KOPT-K1 (cell line): ENCODE data around the gene SBF2.
"Not testable (repeated sequence)": the region's sequence is repeated elsewhere in the genome, so short reads cannot be mapped to it uniquely, and the experiment has no call there.

Experiments
- H3K27ac ChIP-seq: fragments of 200-600 bp; sonication (generic); 2 replicates; pipeline ENCODE4 v1.5.1; 2016; ENCODE audit warnings: antibody characterized with exemption, mild to moderate bottlenecking, low read depth, low read length; ENCODE audit not compliant: poor library complexity, severe bottlenecking
- H3K36me3 ChIP-seq: fragments of 200-600 bp; sonication (generic); 2 replicates; pipeline ENCODE4 v1.5.1; 2017; ENCODE audit warnings: antibody characterized with exemption, mild to moderate bottlenecking, low read length, moderate library complexity; ENCODE audit not compliant: insufficient read depth
- H3K9me3 ChIP-seq: fragments of 200-600 bp; sonication (generic); 2 replicates; pipeline ENCODE4 v1.5.1; 2017; ENCODE audit warnings: antibody characterized with exemption, low read length, mild to moderate bottlenecking; ENCODE audit not compliant: insufficient read depth, poor library complexity, severe bottlenecking

Gene SBF2

DNA sequence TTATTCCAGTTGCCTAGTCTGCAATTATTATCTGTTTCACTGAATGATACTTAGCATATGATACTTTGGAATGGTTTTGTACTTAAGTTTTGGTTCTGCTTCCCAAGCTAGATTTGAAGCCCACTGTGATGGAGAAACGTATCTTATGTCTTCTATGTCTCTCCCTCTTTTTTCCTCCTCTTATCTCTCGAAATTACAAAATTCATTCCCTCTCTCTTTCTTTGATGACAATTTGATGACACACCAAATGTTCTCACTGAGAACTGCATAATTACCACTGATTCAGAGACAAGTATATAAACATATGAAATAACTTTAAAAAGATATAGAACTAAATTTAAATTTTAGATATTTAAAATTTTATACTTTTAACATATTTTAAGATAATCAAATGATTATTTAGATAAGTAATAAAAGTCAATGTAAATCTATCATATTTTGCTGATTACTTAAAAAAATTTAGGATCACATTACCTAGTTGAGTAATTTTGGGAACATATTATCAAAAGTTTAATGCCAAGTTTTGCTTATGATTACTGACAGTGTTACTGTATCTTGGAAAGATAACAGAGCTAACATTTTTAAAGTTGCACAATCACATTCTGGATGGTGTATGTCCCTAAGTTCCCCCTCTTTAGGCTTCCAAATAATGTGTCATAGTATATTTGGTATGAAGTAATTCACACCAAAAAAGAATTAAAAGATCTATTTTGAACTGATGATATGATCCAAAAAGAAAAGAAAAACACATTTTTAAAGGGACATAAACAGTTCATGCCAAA is 255.3 kb downstream of the SBF2 start:
- Histone ChIP-seq H3K36me3 (no peaks in the 10 kb centered on the region), H3K9me3 (peaks cover 7% of the 10 kb centered on the region), H3K27ac (no peak overlapping the region)

DNA sequence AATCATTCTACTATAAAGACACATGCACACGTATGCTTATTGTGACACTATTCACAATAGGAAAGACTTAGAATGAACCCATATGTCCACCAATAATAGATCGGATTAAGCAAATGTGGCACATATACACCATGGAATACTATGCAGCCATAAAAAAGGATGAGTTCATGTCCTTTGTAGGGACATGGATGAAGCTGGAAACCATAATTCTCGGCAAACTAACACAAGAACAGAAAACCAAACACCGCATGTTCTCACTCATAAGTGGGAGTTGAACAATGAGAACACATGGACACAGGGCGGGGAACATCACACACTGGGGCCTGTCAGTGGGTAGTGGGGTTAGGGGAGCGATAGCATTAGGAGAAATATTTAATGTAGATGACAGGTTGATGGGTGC is 258.1 kb downstream of the SBF2 start:
- not testable (repeated sequence) for H3K9me3 ChIP-seq, H3K36me3 ChIP-seq, H3K27ac ChIP-seq

DNA sequence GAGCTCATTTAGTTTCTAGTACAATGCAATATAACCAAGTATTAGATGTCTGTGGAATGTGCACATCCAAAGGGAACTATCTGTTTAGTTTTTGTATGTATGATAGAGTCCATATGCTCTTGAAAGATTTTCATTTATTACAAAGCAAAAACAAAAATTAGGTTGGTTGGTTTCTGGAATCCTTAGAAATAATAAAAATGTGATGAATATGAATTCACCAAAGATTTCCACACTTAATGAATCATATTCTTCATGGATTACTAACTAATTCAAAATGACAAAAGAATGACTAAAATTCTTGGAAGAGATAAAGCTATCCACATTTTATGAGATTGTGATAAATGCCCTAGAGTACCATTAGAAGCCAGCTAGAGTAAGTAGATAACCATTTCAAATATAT is 261.1 kb downstream of the SBF2 start:
- Histone ChIP-seq H3K27ac (no peak overlapping the region), H3K36me3 (no peaks in the 10 kb centered on the region), H3K9me3 (no peaks in the 10 kb centered on the region)

DNA sequence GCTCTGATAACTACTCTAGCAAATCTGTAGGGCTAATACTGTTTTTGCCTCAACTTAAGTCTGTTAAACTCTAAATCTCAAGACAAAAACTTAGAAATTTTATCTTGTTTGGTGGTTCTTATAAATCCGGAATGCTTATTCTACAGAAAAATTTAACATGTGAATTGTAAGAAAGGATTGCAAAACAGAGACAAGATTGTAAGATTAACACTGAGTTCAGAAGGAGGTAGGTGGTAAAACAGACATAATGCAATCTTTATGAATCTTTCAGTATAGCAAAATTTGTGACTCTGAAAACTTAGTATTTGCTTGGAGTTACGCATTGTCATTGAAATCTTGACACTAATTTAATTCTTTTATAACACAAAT is 263.9 kb downstream of the SBF2 start:
- Histone ChIP-seq H3K9me3 (no peaks in the 10 kb centered on the region), H3K36me3 (no peaks in the 10 kb centered on the region), H3K27ac (no peak overlapping the region)

DNA sequence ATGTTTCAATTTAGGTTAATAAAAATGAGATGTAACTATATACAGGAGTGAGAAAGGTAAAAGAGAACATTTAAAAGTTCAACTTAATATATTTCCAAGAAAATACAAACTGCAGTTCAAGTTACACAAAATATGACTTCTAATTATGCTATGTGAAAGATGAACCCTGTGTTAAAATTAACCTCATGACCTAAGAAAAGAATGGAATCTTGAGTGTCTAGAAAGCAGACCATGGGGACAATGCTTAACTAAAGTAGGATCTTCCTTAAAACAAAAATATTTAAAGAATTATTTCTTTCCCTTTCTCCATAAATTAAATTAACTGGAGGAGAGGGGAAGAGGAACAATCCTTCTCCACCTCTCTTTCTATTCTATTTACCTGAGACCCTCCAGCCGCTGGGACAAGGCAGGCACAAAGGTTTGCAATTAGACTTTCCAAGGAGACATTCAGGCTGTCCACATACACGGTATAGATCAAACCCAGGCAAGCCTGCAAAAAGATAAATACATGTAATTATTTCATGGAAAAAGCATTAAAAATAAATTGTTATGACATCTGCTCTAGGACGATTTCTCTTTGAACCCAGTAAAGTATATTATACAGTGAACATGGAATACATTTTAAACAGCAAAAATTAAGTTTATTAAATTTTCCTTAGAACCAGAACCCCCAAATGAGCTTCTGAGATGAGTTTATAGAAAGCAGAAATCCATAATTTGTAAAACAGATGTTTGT is 264.5 kb downstream of the SBF2 start:
- Histone ChIP-seq H3K36me3 (no peaks in the 10 kb centered on the region), H3K27ac (no peak overlapping the region), H3K9me3 (no peaks in the 10 kb centered on the region)

DNA sequence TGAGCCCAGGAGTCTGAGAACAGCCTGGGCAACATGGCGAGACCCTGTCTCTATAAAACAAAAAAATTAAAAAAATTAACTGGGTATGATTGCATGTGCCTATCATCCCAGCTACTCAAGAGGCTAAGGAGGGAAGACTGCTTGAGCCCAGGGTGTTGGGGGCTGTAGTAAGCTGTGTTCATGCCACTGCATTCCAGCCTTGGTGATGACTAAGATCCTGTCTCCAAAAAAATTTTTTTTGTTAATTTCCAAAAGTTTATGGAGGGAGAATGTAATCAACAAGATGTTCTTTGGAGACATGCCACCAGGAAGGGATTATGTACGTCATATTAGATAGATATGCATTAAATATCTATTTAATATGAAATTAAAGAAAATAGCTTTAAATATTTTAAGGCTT is 267.5 kb downstream of the SBF2 start:
- no peaks in the 10 kb centered on the region for H3K36me3 ChIP-seq
- H3K9me3 ChIP-seq, result no peaks in the 10 kb centered on the region
- no peak overlapping the region for H3K27ac ChIP-seq

DNA sequence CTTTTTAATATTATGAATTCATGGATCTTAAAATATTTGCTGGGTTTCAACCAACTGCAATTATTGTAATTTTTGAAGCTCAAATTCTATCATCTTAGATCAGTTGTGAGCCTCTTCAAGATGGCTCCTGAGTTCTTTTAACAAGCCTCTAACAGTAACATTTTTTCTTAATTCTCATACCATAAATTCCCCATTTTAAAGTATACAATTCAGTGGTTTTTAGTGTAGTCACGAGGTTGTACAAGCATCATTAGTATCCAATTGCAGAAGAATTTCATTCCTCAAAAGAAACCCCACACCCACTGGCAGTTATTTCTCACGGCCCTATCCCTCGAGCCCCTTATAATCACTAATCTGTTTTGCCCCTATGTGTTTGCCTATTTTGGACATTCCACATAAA is 270.8 kb downstream of the SBF2 start:
- Histone ChIP-seq H3K27ac (no peak overlapping the region), H3K9me3 (no peaks in the 10 kb centered on the region), H3K36me3 (no peaks in the 10 kb centered on the region)

DNA sequence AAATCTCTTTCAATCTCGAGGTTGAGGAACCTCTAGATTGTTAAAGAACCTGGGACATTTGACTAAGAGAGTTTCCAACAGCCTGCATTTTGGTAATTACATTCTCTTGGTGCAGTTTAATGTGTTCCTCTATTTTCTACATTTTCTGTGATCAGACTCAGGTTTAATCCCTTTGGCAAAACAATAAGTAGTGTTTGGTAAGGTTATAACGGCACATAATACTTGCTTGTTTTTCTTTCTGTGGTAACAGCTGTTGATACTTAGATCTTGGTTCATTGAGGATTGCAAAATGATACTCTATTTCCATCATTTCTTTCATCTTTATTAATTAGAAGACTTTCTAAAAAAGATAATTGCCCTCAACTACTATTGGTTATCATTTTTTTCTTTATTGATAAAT is 271.3 kb downstream of the SBF2 start:
- H3K9me3 ChIP-seq, result no peaks in the 10 kb centered on the region
- no peaks in the 10 kb centered on the region for H3K36me3 ChIP-seq
- H3K27ac ChIP-seq, result no peak overlapping the region

DNA sequence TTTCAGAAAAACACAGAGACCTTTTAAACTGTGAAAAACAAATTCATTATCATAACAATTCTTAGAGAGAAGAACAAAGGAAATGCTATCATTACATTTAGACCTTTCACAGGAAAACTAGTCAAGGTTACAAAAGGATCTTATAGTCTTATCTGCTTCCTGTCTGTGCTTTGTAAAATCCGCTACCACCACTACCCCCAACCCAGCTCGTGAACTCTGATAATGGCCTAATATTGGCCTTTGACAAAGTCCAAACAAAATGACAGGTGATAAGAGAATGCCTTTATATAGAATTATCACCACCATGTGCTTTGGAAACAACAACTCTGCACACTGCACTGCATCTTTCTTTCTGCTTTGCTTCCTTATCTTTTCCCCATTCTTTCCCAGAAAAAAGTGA is 272.5 kb downstream of the SBF2 start:
- Histone ChIP-seq H3K36me3 (no peaks in the 10 kb centered on the region), H3K9me3 (no peaks in the 10 kb centered on the region), H3K27ac (no peak overlapping the region)

DNA sequence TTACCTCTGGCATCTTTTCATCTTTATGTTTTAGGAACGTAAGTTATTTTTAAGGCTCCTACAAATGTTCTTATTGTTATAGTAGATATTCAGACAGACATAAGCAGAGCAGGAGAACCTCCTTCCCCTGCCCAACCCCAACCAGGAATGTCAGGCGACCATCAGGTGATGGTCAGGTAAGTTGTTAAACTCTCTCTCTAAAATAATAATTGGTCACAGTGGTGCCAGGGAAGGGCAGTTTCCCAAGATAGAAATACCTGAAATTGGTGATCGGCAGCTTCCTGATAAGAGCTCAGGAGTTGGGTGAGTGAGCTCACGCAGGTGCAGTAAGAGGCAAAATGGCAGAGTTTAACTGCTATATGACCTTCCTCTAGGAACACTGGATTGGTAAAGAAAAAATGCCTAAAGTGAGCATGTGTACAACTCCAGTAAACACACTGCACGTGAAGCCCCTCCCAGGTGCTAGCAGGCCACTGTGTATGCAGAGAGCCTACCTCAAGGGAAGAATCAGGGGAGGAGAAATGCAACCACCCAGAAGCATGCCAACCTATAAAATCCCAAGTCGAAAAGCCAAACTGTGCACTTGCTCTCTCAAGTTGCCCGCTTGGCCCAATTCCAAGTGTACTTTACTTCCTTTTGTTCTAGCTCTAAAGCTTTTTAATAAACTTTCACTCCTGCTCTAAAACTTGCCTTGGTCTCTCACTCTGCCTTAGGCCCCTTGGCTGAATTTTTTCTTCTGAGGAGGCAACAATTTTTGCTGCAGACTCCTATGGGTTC is 273.9 kb downstream of the SBF2 start:
- Histone ChIP-seq H3K36me3 (no peaks in the 10 kb centered on the region), H3K27ac (peak overlapping the region; percentile 8), H3K9me3 (no peaks in the 10 kb centered on the region)

DNA sequence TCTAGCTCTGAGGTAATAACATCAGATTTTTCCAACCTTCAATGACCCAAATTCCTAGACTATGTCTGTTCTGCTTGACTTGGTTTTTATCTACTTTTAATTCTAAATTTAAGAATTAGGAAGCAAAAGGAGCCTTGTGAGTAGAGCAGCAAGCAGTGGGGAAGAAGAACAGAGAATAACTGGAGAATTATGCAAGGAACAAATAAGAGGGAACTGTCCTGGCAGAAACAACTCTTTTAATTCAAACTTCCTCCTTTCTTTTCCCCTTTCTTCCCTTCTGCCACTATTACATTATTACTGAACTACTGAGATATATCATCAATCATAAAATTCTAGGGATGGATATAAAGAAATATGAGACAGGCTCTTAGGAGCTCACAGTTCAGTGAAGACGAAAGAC is 276.1 kb downstream of the SBF2 start:
- Histone ChIP-seq H3K36me3 (no peaks in the 10 kb centered on the region), H3K27ac (no peak overlapping the region), H3K9me3 (no peaks in the 10 kb centered on the region)

DNA sequence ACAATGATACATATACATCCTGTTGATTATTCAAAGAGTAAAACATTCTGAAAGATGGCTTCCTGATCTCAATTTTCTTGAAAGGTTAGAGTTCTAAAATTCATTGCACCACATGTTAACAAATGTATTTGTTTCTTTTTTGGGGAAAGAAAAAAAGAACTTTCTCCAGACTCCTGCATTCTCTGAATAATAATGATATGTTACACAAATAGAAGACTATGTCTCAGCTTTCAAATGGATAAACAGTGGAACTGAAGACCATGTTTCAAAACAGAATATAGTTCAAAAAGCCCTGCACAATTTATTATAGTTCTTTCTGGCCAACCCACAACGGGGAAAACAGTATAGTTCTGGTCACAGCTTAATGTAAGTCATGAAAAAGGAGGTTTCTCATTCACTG is 277.0 kb downstream of the SBF2 start:
- Histone ChIP-seq H3K36me3 (no peaks in the 10 kb centered on the region), H3K9me3 (no peaks in the 10 kb centered on the region), H3K27ac (no peak overlapping the region)

DNA sequence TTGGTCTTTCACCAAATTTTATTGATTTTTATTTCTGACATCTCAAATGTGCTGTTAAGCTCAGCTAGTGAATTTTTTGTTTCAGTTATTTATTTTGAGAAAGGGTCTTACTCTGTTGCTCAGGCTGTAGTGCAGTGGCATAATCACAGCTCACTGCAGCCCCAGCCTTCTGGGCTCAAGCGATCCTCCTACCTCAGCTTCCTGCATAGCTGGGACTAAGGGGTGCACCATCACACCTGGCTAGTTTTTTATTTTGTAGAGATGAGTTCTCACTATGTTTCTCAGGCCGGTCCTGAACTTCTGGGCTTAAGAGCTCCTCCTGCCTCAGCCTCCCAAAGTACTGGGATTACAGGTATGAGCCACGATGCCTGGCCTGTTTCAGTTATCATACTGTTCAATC is 282.0 kb downstream of the SBF2 start:
- Histone ChIP-seq H3K36me3 (no peaks in the 10 kb centered on the region), H3K27ac (no peak overlapping the region), H3K9me3 (peaks cover 21% of the 10 kb centered on the region)

DNA sequence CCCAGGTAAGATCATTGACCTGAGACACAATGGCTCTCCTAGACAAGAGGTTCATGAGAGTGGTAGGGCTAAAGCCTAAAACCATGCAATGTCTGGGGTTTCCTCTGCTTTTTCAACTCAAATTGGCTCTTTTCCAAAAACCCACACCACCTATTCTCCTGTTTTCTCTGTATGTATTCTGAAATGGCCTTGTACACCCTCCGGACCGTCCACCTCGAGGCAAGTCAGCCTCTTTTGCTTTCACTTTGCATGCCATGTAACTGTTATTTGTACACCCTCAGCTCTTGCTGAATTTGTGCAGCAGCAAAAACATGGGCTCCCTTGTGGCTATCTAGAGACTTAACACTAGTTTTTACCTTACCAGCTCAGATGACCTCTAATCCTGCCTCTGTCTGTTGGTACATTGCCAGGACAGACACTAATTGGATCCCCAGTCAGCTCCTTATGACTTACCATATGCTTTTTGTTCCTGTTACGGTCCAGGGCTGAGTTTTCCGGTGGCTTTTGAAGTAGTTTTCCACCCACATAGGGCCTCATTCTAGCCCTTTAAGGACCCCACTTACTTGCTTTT is 288.0 kb downstream of the SBF2 start:
- Histone ChIP-seq H3K27ac (no peak overlapping the region), H3K9me3 (peaks cover 21% of the 10 kb centered on the region), H3K36me3 (no peaks in the 10 kb centered on the region)

DNA sequence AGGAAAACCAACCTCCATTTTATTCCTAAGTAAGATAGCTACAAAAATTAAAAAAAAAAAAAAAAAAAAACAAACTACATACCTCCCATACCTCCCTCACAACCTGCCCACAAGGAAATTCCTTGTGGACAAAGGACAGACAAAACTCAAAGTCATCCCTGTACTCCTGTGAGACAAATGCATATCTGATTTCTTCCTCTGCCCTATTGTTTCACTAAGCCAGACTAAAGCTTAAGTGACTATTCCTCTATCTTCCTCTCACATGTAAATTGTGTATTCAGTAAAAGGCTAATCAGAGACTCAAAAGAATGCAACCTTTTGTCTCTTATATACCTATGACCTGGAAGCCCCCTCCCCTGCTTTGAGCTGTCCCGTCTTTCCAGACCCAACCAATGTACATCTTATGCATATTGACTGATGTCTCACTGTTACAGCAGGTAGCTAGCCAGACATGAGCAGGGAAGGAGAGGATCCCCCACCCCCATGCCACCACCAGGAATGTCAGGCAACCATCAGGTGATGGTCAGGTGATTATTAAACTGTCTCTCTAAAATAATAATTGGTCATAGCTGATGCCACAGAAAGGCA is 289.4 kb downstream of the SBF2 start:
- H3K9me3 ChIP-seq, result peaks cover 18% of the 10 kb centered on the region
- no peaks in the 10 kb centered on the region for H3K36me3 ChIP-seq
- no peak overlapping the region for H3K27ac ChIP-seq
